Ovary (tissue), 3 donors: ENCODE data around the gene CIDEC.

Experiments
- POLR2A ChIP-seq: fragments of 450-650 bp; IDR thresholded peaks from one replicate; pipeline ENCODE4 v1.6.1; 2017; ENCODE audit warnings: antibody characterized with exemption, mild to moderate bottlenecking, moderate library complexity
- TF ChIP-seq, protein P1 (sequence below), 3 donors: fragments of 450-650 bp in 2 of 3; fragments of 200-600 bp in 1 of 3; IDR thresholded peaks; one replicate each; pipeline versions ENCODE4 v1.5.1 to v1.8.0; 2016 to 2022; ENCODE audit warnings: antibody characterized with exemption in 3 of 3, mild to moderate bottlenecking in 1 of 3
- donor health status: DM: no; HTN: no; CAD: no.

DNA sequence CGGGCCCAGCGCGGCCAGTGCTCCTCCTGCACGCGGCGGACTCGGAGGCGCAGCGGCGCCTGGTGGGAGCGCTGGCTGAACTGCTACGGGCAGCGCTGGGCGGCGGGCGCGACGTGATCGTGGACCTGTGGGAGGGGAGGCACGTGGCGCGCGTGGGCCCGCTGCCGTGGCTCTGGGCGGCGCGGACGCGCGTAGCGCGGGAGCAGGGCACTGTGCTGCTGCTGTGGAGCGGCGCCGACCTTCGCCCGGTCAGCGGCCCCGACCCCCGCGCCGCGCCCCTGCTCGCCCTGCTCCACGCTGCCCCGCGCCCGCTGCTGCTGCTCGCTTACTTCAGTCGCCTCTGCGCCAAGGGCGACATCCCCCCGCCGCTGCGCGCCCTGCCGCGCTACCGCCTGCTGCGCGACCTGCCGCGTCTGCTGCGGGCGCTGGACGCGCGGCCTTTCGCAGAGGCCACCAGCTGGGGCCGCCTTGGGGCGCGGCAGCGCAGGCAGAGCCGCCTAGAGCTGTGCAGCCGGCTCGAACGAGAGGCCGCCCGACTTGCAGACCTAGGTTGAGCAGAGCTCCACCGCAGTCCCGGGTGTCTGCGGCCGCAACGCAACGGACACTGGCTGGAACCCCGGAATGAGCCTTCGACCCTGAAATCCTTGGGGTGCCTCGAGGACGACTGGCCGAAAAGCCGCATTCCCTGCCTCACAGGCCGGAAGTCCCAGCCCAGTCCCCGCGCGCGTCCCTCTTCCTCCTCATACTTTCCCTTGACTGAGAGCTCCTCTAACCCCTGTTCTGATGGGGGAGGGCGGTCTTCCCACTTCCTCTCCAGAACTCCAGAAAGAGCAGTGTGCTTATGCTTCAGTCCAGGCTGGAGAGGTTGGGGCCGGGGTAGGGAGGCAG is 35.4 kb upstream of the CIDEC start:
- TF ChIP-seq, protein P1, sequence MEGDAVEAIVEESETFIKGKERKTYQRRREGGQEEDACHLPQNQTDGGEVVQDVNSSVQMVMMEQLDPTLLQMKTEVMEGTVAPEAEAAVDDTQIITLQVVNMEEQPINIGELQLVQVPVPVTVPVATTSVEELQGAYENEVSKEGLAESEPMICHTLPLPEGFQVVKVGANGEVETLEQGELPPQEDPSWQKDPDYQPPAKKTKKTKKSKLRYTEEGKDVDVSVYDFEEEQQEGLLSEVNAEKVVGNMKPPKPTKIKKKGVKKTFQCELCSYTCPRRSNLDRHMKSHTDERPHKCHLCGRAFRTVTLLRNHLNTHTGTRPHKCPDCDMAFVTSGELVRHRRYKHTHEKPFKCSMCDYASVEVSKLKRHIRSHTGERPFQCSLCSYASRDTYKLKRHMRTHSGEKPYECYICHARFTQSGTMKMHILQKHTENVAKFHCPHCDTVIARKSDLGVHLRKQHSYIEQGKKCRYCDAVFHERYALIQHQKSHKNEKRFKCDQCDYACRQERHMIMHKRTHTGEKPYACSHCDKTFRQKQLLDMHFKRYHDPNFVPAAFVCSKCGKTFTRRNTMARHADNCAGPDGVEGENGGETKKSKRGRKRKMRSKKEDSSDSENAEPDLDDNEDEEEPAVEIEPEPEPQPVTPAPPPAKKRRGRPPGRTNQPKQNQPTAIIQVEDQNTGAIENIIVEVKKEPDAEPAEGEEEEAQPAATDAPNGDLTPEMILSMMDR (IDR thresholded peaks at IDR 0.05): peak in 2 of 3 donors; percentile 53 to 63
- TF ChIP-seq POLR2A: peak; percentile 20
